Measurements from ENCODE around the gene SH3BP4. TPM values are rescaled to one million over a fixed set of nuclear protein-coding genes. Genes with fewer than 3 reads are reported as not detected.

SH3BP4 gene
- total and polyA plus RNA-seq, 4 donors, result 4.1 to 18.4 (median 12.2) TPM

DNA sequence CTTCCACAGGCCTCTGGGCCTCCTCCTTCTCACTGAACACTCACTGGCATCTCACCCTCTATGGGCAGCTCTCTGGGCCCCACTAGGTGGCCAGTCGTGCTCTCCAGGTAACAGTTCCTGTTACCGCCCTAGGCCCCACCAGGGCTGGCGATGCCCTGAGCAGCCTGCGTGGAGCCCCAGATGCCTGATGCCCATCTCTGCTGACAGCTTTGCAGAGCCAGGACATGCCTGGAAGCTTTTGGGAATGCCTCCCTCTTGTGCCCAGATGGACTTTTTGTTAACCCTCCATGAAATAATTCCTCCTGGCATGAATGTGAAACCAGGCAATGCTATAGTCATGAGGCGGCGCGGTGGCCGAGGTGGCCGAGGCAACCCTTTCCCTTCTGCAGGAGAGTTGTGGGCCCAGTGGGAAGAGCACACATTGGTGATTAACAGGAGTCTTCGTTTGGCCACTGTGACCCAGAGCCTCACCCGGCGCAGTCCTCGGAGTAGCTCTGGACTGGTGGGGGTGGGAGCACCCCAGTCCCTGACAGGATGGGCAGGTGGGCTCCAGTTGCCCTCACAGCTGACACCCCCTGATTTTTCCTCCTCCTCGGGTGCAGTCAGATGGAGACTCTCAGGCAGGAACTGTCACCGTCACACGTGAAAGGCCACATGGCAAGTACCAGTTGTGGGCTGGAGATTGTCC, 80.0 kb downstream of the SH3BP4 start:
- peaks cover 0 to 11% (median 4%) of the 10 kb centered on the region in 4 donors for H3K36me3 ChIP-seq (ENCODE audit: control insufficient read depth in 4 of 4, insufficient read depth in 3 of 4, low read depth in 1 of 4, low read length in 3 of 4)
- no peak for TF ChIP-seq HNF4A (conservative IDR thresholded peaks at IDR 0.05)
- TF ChIP-seq GABPA (IDR thresholded peaks at IDR 0.05 in 1 of 2, conservative IDR thresholded peaks at IDR 0.05 in 1 of 2), result no peak
- TF ChIP-seq FOXA2 (IDR thresholded peaks at IDR 0.05), result no peak
- TF ChIP-seq HNF4G (IDR thresholded peaks at IDR 0.05), result no peak
- TF ChIP-seq EGR1 (IDR thresholded peaks at IDR 0.05; ENCODE audit: low read depth in 2 of 2), result no peak
- no peak overlapping the region for H3K9ac ChIP-seq (ENCODE audit: low read depth in 1 of 2, low read length in 2 of 2)
- DNase-seq (ENCODE audit: low spot score), result no peak
- no peak overlapping the region for H3K4me3 ChIP-seq (ENCODE audit: low read depth in 1 of 3, low read length in 3 of 3)
- 94% methylated on average over 16 of the region's 16 CpGs for WGBS
- no peaks in the 10 kb centered on the region for H3K27me3 ChIP-seq (ENCODE audit: control insufficient read depth in 4 of 4, insufficient read depth in 4 of 4, low read length in 3 of 4)
- no peaks in the 10 kb centered on the region for H3K9me3 ChIP-seq (ENCODE audit: control insufficient read depth in 4 of 4, low read length in 3 of 4)
- peaks cover 0 to 3% (median 1%) of the 10 kb centered on the region in 4 donors for H3K4me1 ChIP-seq (ENCODE audit: control insufficient read depth in 4 of 4, insufficient read depth in 4 of 4, low read length in 3 of 4)
- no peak overlapping the region for H3K27ac ChIP-seq (ENCODE audit: low read depth in 1 of 2, low read length in 2 of 2)

DNA sequence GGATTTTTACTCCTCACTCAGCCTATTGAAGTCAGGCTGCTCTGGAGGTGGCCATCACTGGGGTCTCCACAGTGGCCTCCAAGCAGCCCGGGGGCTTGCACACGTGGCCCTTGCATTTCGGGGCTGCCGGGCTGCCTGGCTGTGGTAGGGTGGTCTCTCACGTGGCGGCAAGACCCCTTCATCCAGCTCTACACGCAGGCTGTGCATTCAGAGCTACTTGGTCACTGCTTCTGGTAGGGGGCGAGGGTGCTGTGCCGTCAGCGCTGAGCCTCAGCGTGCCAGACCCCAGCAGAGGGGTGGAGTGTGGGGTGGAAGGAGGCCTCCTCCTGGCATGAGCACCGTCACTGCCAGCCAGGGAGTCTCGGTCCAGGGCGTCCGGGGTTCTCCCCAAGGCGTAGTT, 80.6 kb downstream of the SH3BP4 start:
- Histone ChIP-seq H3K36me3 (ENCODE audit: control insufficient read depth in 4 of 4, insufficient read depth in 3 of 4, low read depth in 1 of 4, low read length in 3 of 4) (peaks cover 0 to 11% (median 4%) of the 10 kb centered on the region in 4 donors), H3K9me3 (ENCODE audit: control insufficient read depth in 4 of 4, low read length in 3 of 4) (no peaks in the 10 kb centered on the region), H3K27ac (ENCODE audit: low read depth in 1 of 2, low read length in 2 of 2) (no peak overlapping the region), H3K4me1 (ENCODE audit: control insufficient read depth in 4 of 4, insufficient read depth in 4 of 4, low read length in 3 of 4) (no peaks in the 10 kb centered on the region), H3K27me3 (ENCODE audit: control insufficient read depth in 4 of 4, insufficient read depth in 4 of 4, low read length in 3 of 4) (no peaks in the 10 kb centered on the region), H3K9ac (ENCODE audit: low read depth in 1 of 2, low read length in 2 of 2) (no peak overlapping the region), H3K4me3 (ENCODE audit: low read depth in 1 of 3, low read length in 3 of 3) (no peak overlapping the region)
- WGBS, result 97% methylated on average over 16 of the region's 16 CpGs
- DNase-seq (ENCODE audit: low spot score), result no peak
- no peak for TF ChIP-seq RXRA (IDR thresholded peaks at IDR 0.05)
- TF ChIP-seq, protein P1, sequence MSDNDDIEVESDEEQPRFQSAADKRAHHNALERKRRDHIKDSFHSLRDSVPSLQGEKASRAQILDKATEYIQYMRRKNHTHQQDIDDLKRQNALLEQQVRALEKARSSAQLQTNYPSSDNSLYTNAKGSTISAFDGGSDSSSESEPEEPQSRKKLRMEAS (IDR thresholded peaks at IDR 0.05), result no peak
- no peak for TF ChIP-seq RAD21 (IDR thresholded peaks at IDR 0.05)
- no peak for TF ChIP-seq SP1 (IDR thresholded peaks at IDR 0.05)
- no peak for TF ChIP-seq TAF1 (conservative IDR thresholded peaks at IDR 0.05)

DNA sequence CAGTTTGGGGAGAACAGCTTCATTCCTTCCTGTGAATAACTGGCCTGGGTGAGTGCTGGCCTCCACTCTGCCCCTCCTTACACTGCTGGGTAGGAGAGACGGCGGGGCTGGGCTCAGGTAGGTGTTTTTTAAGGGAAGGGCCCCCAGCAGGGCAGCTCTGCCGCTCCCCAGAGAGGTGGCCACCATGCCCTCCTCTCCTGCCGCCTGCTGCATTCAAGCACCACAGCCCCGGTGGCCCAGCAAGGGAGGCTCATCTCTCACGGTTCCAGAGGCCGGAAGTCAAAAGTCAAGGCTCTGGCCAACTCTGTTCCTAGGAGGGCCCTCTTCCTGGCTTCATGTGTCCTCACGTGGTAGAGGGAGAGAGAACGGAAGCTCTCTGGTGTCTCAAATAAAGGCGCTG, 81.1 kb downstream of the SH3BP4 start:
- H3K36me3 ChIP-seq (ENCODE audit: control insufficient read depth in 4 of 4, insufficient read depth in 3 of 4, low read depth in 1 of 4, low read length in 3 of 4), result peaks cover 0 to 11% (median 4%) of the 10 kb centered on the region in 4 donors
- no peaks in the 10 kb centered on the region for H3K27me3 ChIP-seq (ENCODE audit: control insufficient read depth in 4 of 4, insufficient read depth in 4 of 4, low read length in 3 of 4)
- 92% methylated on average over 10 of the region's 10 CpGs for WGBS

More for the DNA sequence above, 81.1 kb downstream of the SH3BP4 start:
- no peaks in the 10 kb centered on the region for H3K9me3 ChIP-seq (ENCODE audit: control insufficient read depth in 4 of 4, low read length in 3 of 4)
- no peak overlapping the region for H3K9ac ChIP-seq (ENCODE audit: low read depth in 1 of 2, low read length in 2 of 2)
- TF ChIP-seq RAD21 (IDR thresholded peaks at IDR 0.05), result no peak
- TF ChIP-seq, protein P2, sequence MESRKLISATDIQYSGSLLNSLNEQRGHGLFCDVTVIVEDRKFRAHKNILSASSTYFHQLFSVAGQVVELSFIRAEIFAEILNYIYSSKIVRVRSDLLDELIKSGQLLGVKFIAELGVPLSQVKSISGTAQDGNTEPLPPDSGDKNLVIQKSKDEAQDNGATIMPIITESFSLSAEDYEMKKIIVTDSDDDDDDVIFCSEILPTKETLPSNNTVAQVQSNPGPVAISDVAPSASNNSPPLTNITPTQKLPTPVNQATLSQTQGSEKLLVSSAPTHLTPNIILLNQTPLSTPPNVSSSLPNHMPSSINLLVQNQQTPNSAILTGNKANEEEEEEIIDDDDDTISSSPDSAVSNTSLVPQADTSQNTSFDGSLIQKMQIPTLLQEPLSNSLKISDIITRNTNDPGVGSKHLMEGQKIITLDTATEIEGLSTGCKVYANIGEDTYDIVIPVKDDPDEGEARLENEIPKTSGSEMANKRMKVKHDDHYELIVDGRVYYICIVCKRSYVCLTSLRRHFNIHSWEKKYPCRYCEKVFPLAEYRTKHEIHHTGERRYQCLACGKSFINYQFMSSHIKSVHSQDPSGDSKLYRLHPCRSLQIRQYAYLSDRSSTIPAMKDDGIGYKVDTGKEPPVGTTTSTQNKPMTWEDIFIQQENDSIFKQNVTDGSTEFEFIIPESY (IDR thresholded peaks at IDR 0.05), result no peak
- TF ChIP-seq EGR1 (IDR thresholded peaks at IDR 0.05; ENCODE audit: low read depth in 2 of 2), result no peak
- no peak for TF ChIP-seq HNF4G (IDR thresholded peaks at IDR 0.05)
- TF ChIP-seq, protein P1 (IDR thresholded peaks at IDR 0.05), result no peak
- no peak overlapping the region for H3K4me3 ChIP-seq (ENCODE audit: low read depth in 1 of 3, low read length in 3 of 3)
- no peak overlapping the region for H3K27ac ChIP-seq (ENCODE audit: low read depth in 1 of 2, low read length in 2 of 2)
- DNase-seq (ENCODE audit: low spot score), result no peak
- H3K4me1 ChIP-seq (ENCODE audit: control insufficient read depth in 4 of 4, insufficient read depth in 4 of 4, low read length in 3 of 4), result no peaks in the 10 kb centered on the region
